ENCODE measurements around the gene ASPG.

ASPG gene

DNA sequence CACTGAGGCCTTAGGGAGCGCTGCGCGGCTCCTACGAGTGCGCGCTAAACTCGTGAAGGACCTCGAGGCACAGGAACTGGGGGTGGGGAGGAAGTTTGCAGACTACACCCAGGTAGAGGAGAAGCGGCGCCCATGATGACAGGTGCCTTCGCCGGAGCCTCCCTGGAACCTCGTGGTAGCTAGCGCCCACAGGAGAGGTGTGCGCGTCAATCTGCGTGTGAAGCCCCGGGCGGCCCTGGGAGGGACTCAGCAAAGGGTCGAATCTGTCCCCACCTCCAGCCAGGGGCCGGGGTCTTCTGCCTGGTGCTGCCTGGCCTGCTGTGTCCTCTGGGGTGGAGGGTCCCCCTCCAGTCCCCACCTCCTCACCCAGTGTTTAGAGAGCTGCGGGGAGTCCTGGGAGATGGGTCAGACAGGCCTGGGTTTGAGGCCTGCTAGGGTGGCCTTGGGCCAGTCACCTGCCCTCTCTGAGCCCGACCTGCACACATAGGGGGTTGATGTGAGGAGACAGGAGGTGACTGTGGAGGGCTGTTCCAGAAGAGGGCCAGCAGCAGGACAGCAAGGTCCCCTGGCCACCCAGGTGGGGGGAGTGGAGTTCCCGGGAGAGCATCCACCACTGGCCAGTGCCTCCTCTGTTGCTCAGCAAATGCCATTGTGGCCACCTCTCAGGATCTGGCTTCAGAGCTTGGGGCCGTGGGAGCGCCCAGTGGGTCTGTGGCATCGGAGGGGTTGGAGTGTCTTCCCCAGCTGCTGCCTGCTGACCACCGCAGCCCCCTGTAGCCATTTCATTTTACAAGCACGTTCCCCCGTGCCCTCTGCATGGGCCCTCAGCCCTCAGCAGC lies 32.7 kb downstream of the ASPG start:
- peak overlapping the region; percentile 62 for H3K4me3 ChIP-seq (ENCODE audit: low read length)
- no peak for DNase-seq (ENCODE audit: low read depth)
- TF ChIP-seq, protein P1, sequence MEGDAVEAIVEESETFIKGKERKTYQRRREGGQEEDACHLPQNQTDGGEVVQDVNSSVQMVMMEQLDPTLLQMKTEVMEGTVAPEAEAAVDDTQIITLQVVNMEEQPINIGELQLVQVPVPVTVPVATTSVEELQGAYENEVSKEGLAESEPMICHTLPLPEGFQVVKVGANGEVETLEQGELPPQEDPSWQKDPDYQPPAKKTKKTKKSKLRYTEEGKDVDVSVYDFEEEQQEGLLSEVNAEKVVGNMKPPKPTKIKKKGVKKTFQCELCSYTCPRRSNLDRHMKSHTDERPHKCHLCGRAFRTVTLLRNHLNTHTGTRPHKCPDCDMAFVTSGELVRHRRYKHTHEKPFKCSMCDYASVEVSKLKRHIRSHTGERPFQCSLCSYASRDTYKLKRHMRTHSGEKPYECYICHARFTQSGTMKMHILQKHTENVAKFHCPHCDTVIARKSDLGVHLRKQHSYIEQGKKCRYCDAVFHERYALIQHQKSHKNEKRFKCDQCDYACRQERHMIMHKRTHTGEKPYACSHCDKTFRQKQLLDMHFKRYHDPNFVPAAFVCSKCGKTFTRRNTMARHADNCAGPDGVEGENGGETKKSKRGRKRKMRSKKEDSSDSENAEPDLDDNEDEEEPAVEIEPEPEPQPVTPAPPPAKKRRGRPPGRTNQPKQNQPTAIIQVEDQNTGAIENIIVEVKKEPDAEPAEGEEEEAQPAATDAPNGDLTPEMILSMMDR (IDR thresholded peaks at IDR 0.05; ENCODE audit: insufficient read depth, low read depth, low read length, missing control alignments) = peak; percentile 2

DNA sequence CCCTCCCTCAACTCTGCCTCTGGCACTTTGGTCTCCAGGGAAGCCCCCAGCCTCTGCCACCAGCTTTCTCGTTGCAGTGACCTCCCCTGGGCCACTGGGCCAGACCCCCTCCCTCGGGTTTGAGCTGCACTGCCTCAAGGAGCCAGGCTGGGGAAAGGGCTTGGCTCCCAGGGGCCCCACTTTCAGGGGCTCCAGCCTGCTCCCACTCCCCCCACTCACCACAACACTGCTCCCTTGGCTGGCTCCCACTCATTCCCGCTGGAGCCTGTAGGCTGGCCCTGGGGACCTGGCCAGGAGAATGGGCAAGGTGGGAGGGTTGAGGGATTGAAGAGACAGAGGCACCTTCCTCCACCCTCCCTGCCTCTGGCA lies 33.6 kb downstream of the ASPG start:
- H3K4me3 ChIP-seq (ENCODE audit: low read length) = peak overlapping the region; percentile 62
- no peak for DNase-seq (ENCODE audit: low read depth)
- TF ChIP-seq, protein P1 (IDR thresholded peaks at IDR 0.05; ENCODE audit: insufficient read depth, low read depth, low read length, missing control alignments) = no peak

- TF ChIP-seq, protein P1 (IDR thresholded peaks at IDR 0.05; ENCODE audit: insufficient read depth, low read depth, low read length, missing control alignments) = no peak
- DNase-seq (ENCODE audit: low read depth) = peak; percentile 65
- peak overlapping the region; percentile 62 for H3K4me3 ChIP-seq (ENCODE audit: low read length)
Measured at GRCh38 chr14:104119488-104120251, 34.2 kb downstream of the ASPG start.

GRCh38 chr14:104120281-104120741 lies 34.8 kb downstream of the ASPG start:
- no peak overlapping the region for H3K4me3 ChIP-seq (ENCODE audit: low read length)
- DNase-seq (ENCODE audit: low read depth) = peak; percentile 75
- TF ChIP-seq, protein P1 (IDR thresholded peaks at IDR 0.05; ENCODE audit: insufficient read depth, low read depth, low read length, missing control alignments) = no peak

DNA sequence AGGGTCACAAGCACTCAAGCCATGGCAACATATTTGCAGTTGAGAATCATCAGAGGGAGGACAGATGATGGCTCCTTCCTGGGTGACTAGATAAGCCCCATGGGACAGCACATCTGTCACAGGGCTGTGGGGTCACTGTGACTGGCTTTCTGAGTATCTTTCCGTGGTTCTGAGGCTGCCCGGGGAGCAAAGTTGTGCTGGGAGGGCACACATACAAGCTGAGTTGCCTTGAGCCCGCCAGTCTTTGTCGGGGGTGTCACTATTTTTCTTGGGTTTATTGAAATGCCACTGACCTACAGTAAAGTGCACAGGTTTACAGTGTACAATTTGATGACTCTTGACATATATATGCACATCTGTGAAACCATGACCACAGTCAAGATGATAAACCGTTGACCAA lies 35.6 kb downstream of the ASPG start:
- no peak for DNase-seq (ENCODE audit: low read depth)
- TF ChIP-seq, protein P1 (IDR thresholded peaks at IDR 0.05; ENCODE audit: insufficient read depth, low read depth, low read length, missing control alignments) = no peak
- no peak overlapping the region for H3K4me3 ChIP-seq (ENCODE audit: low read length)

DNA sequence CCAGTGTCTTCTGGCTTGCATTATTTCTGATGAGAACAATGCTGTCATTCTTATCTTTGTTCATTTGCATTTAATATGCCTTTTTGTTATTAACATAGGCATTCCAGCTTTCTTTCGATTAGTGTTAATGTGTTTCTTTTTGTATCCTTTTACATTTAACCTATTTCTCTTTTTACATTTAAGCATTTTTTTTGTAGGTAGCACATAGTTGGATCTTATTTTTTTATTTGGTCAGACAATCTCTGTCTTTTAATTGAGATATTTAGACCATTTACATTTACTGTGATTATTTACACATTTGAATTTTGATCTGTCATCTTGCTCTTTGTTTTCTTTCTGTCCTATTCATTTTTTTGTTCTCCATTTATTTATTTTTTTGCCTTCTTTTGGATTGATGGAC lies 38.4 kb downstream of the ASPG start:
- no peak overlapping the region for H3K4me3 ChIP-seq (ENCODE audit: low read length)
- DNase-seq (ENCODE audit: low read depth) = no peak
- TF ChIP-seq, protein P1 (IDR thresholded peaks at IDR 0.05; ENCODE audit: insufficient read depth, low read depth, low read length, missing control alignments) = no peak

Data from epithelial cell of esophagus (primary cell).